ENCODE results near the gene ARHGAP44.

The ARHGAP44 gene

GRCh38 chr17:12917399-12917798 lies 128.1 kb downstream of the ARHGAP44 start:
- no peaks in the 10 kb centered on the region for H3K9me3 ChIP-seq (ENCODE audit: insufficient read depth, low read length)
- peaks cover 11% of the 10 kb centered on the region for H3K36me3 ChIP-seq (ENCODE audit: insufficient read depth, insufficient read length, low read length)
- no peak overlapping the region for H3K9ac ChIP-seq (ENCODE audit: insufficient read length, low read depth)
- no peaks in the 10 kb centered on the region for H3K4me1 ChIP-seq (ENCODE audit: insufficient read depth, insufficient read length)
- no peaks in the 10 kb centered on the region for H3K27me3 ChIP-seq (ENCODE audit: insufficient read depth, insufficient read length)
- no peak for DNase-seq (ENCODE audit: low read depth, low spot score)
- TF ChIP-seq YY1 (IDR thresholded peaks at IDR 0.05; ENCODE audit: insufficient read depth, insufficient read length) (no peak), ZNF274 (IDR thresholded peaks at IDR 0.05; ENCODE audit: low read depth, low read length) (no peak), SUZ12 (IDR thresholded peaks at IDR 0.05; ENCODE audit: extremely low read depth, insufficient read depth, insufficient read length) (no peak)
- no peak overlapping the region for H3K4me3 ChIP-seq (ENCODE audit: insufficient read length, low read depth)

- Histone ChIP-seq H3K36me3 (ENCODE audit: insufficient read depth, insufficient read length, low read length) (peaks cover 11% of the 10 kb centered on the region), H3K4me3 (ENCODE audit: insufficient read length, low read depth) (no peak overlapping the region), H3K9ac (ENCODE audit: insufficient read length, low read depth) (no peak overlapping the region), H3K9me3 (ENCODE audit: insufficient read depth, low read length) (no peaks in the 10 kb centered on the region), H3K4me1 (ENCODE audit: insufficient read depth, insufficient read length) (no peaks in the 10 kb centered on the region), H3K27me3 (ENCODE audit: insufficient read depth, insufficient read length) (no peaks in the 10 kb centered on the region)
- TF ChIP-seq ZNF274 (IDR thresholded peaks at IDR 0.05; ENCODE audit: low read depth, low read length) (no peak), YY1 (IDR thresholded peaks at IDR 0.05; ENCODE audit: insufficient read depth, insufficient read length) (no peak), SUZ12 (IDR thresholded peaks at IDR 0.05; ENCODE audit: extremely low read depth, insufficient read depth, insufficient read length) (no peak)
- no peak for DNase-seq (ENCODE audit: low read depth, low spot score)
These were observed 128.8 kb downstream of the ARHGAP44 start for GRCh38 chr17:12918142-12918541.

- no peak for DNase-seq (ENCODE audit: low read depth, low spot score)
- Histone ChIP-seq H3K36me3 (ENCODE audit: insufficient read depth, insufficient read length, low read length) (peaks cover 10% of the 10 kb centered on the region), H3K9me3 (ENCODE audit: insufficient read depth, low read length) (no peaks in the 10 kb centered on the region), H3K4me3 (ENCODE audit: insufficient read length, low read depth) (no peak overlapping the region), H3K27me3 (ENCODE audit: insufficient read depth, insufficient read length) (no peaks in the 10 kb centered on the region), H3K4me1 (ENCODE audit: insufficient read depth, insufficient read length) (no peaks in the 10 kb centered on the region), H3K9ac (ENCODE audit: insufficient read length, low read depth) (no peak overlapping the region)
- TF ChIP-seq SUZ12 (IDR thresholded peaks at IDR 0.05; ENCODE audit: extremely low read depth, insufficient read depth, insufficient read length) (no peak), YY1 (IDR thresholded peaks at IDR 0.05; ENCODE audit: insufficient read depth, insufficient read length) (no peak), ZNF274 (IDR thresholded peaks at IDR 0.05; ENCODE audit: low read depth, low read length) (no peak)
These were observed 132.8 kb downstream of the ARHGAP44 start for GRCh38 chr17:12922120-12922519.

- H3K27me3 ChIP-seq (ENCODE audit: insufficient read depth, insufficient read length): no peaks in the 10 kb centered on the region
- no peak for TF ChIP-seq YY1 (IDR thresholded peaks at IDR 0.05; ENCODE audit: insufficient read depth, insufficient read length)
- TF ChIP-seq SUZ12 (IDR thresholded peaks at IDR 0.05; ENCODE audit: extremely low read depth, insufficient read depth, insufficient read length): no peak
- no peak for TF ChIP-seq ZNF274 (IDR thresholded peaks at IDR 0.05; ENCODE audit: low read depth, low read length)
These were observed 135.3 kb downstream of the ARHGAP44 start for GRCh38 chr17:12924614-12925013.

GRCh38 chr17:12927001-12927400 lies 137.7 kb downstream of the ARHGAP44 start:
- Histone ChIP-seq H3K4me3 (ENCODE audit: insufficient read length, low read depth) (no peak overlapping the region), H3K27me3 (ENCODE audit: insufficient read depth, insufficient read length) (no peaks in the 10 kb centered on the region), H3K9ac (ENCODE audit: insufficient read length, low read depth) (no peak overlapping the region), H3K9me3 (ENCODE audit: insufficient read depth, low read length) (no peaks in the 10 kb centered on the region), H3K36me3 (ENCODE audit: insufficient read depth, insufficient read length, low read length) (peaks cover 3% of the 10 kb centered on the region), H3K4me1 (ENCODE audit: insufficient read depth, insufficient read length) (no peaks in the 10 kb centered on the region)
- DNase-seq (ENCODE audit: low read depth, low spot score): no peak
- TF ChIP-seq SUZ12 (IDR thresholded peaks at IDR 0.05; ENCODE audit: extremely low read depth, insufficient read depth, insufficient read length) (no peak), YY1 (IDR thresholded peaks at IDR 0.05; ENCODE audit: insufficient read depth, insufficient read length) (no peak), ZNF274 (IDR thresholded peaks at IDR 0.05; ENCODE audit: low read depth, low read length) (no peak)

More at GRCh38 chr17:12924614-12925013, 135.3 kb downstream of the ARHGAP44 start:
- no peak overlapping the region for H3K4me3 ChIP-seq (ENCODE audit: insufficient read length, low read depth)
- no peak overlapping the region for H3K9ac ChIP-seq (ENCODE audit: insufficient read length, low read depth)
- DNase-seq (ENCODE audit: low read depth, low spot score): no peak
- peaks cover 3% of the 10 kb centered on the region for H3K36me3 ChIP-seq (ENCODE audit: insufficient read depth, insufficient read length, low read length)
- no peaks in the 10 kb centered on the region for H3K9me3 ChIP-seq (ENCODE audit: insufficient read depth, low read length)
- no peaks in the 10 kb centered on the region for H3K4me1 ChIP-seq (ENCODE audit: insufficient read depth, insufficient read length)

GRCh38 chr17:12927541-12928425 lies 138.5 kb downstream of the ARHGAP44 start:
- Histone ChIP-seq H3K27me3 (ENCODE audit: insufficient read depth, insufficient read length) (no peaks in the 10 kb centered on the region), H3K9ac (ENCODE audit: insufficient read length, low read depth) (no peak overlapping the region), H3K36me3 (ENCODE audit: insufficient read depth, insufficient read length, low read length) (peaks cover 3% of the 10 kb centered on the region), H3K4me3 (ENCODE audit: insufficient read length, low read depth) (no peak overlapping the region), H3K4me1 (ENCODE audit: insufficient read depth, insufficient read length) (no peaks in the 10 kb centered on the region), H3K9me3 (ENCODE audit: insufficient read depth, low read length) (no peaks in the 10 kb centered on the region)
- no peak for TF ChIP-seq ZNF274 (IDR thresholded peaks at IDR 0.05; ENCODE audit: low read depth, low read length)
- no peak for TF ChIP-seq YY1 (IDR thresholded peaks at IDR 0.05; ENCODE audit: insufficient read depth, insufficient read length)
- TF ChIP-seq SUZ12 (IDR thresholded peaks at IDR 0.05; ENCODE audit: extremely low read depth, insufficient read depth, insufficient read length): no peak
- DNase-seq (ENCODE audit: low read depth, low spot score): no peak

DNA sequence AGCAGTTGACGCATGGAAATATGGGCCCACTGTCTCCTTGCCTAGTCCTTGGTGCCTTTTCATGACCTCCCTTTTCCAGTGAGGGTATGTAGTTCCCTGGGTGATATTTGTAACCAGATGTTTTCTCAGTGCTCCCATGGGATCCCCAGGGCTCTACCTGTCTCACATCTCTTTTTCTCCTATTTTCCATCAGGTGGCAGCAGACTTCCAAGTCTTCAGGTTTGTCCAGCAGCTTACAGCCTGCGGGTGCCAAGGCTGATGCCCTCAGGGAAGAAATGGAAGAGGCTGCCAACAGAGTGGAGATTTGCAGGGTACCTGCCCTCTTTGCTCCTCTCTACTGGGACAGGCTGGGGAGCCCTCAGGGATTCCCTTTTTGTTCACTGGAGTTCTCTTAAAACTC lies 139.4 kb downstream of the ARHGAP44 start:
- no peak overlapping the region for H3K4me3 ChIP-seq (ENCODE audit: insufficient read length, low read depth)
- H3K27me3 ChIP-seq (ENCODE audit: insufficient read depth, insufficient read length): no peaks in the 10 kb centered on the region
- H3K9ac ChIP-seq (ENCODE audit: insufficient read length, low read depth): no peak overlapping the region
- no peaks in the 10 kb centered on the region for H3K9me3 ChIP-seq (ENCODE audit: insufficient read depth, low read length)
- DNase-seq (ENCODE audit: low read depth, low spot score): no peak
- H3K36me3 ChIP-seq (ENCODE audit: insufficient read depth, insufficient read length, low read length): peaks cover 3% of the 10 kb centered on the region
- TF ChIP-seq YY1 (IDR thresholded peaks at IDR 0.05; ENCODE audit: insufficient read depth, insufficient read length) (no peak), SUZ12 (IDR thresholded peaks at IDR 0.05; ENCODE audit: extremely low read depth, insufficient read depth, insufficient read length) (no peak), ZNF274 (IDR thresholded peaks at IDR 0.05; ENCODE audit: low read depth, low read length) (no peak)
- H3K4me1 ChIP-seq (ENCODE audit: insufficient read depth, insufficient read length): no peaks in the 10 kb centered on the region
